Naive thymus-derived CD4-positive, alpha-beta T cell (primary cell): ENCODE measurements around the gene PAQR7. TPM values are rescaled to one million over a fixed set of nuclear protein-coding genes. Genes with fewer than 3 reads are reported as not detected.

Source experiments
- ATAC-seq: fragments of 150-1000 bp; cut with Tn5 transposase; 2 replicates; pipeline ENCODE4 v1.10.0; 2021; ENCODE audit warnings: mild to moderate bottlenecking, moderate library complexity
- CTCF ChIA-PET: fragments of 350-600 bp; sonication (Branson Sonifier 250); formaldehyde crosslinking; loops from one replicate; lab custom pipeline; 2021; ENCODE audit warnings: antibody characterized with exemption; lab: Charles Lee
- POLR2A ChIA-PET: fragments of 350-600 bp; sonication (Branson Sonifier 250); formaldehyde crosslinking; loops from one replicate; lab custom pipeline; 2021; ENCODE audit warnings: antibody characterized with exemption, inconsistent platforms; lab: Charles Lee
- DNase-seq, 9 donors: peaks; one replicate each; pipeline versions ENCODE4 v3.0.0 to v3.0.0-alpha.2; 2020 to 2022; ENCODE audit warnings: mixed read lengths in 1 of 9
- H3K27ac ChIP-seq: one replicate; pipeline ENCODE4 v1.7.0; 2013; ENCODE audit warnings: mild to moderate bottlenecking, low read depth, low read length, moderate library complexity
- H3K27me3 ChIP-seq, 2 donors: one replicate each; pipeline ENCODE4 v1.7.0; 2013; ENCODE audit warnings: low read length in 2 of 2, mild to moderate bottlenecking in 2 of 2, moderate library complexity in 2 of 2; ENCODE audit not compliant: control insufficient read depth in 2 of 2, insufficient read depth in 2 of 2
- H3K36me3 ChIP-seq, 3 experiments: 1 replicate in 2 of 3; 2 replicates in 1 of 3; pipeline ENCODE4 v1.7.0; 2013; ENCODE audit warnings: low read length in 3 of 3, mild to moderate bottlenecking in 3 of 3, moderate library complexity in 1 of 3; ENCODE audit not compliant: insufficient read depth in 3 of 3, control insufficient read depth in 2 of 3
- H3K4me1 ChIP-seq, 2 donors: one replicate each; pipeline ENCODE4 v1.7.0; 2013; ENCODE audit warnings: low read length in 2 of 2, mild to moderate bottlenecking in 2 of 2, moderate library complexity in 1 of 2; ENCODE audit not compliant: control insufficient read depth in 2 of 2, insufficient read depth in 2 of 2
- H3K4me3 ChIP-seq: 2 replicates; pipeline ENCODE4 v1.7.0; 2013; ENCODE audit warnings: mild to moderate bottlenecking, low read length
- H3K9me3 ChIP-seq, 3 experiments: 1 replicate in 2 of 3; 2 replicates in 1 of 3; pipeline ENCODE4 v1.7.0; 2013; ENCODE audit warnings: low read length in 3 of 3; ENCODE audit not compliant: control insufficient read depth in 2 of 3
- H3K27ac Mint-ChIP-seq, 9 donors: one replicate each; pipeline ENCODE4 v1.8.0; 2020 to 2022; ENCODE audit warnings: mixed read lengths in 9 of 9, mild to moderate bottlenecking in 8 of 9, moderate library complexity in 5 of 9, inconsistent platforms in 2 of 9
- H3K27me3 Mint-ChIP-seq, 5 donors: one replicate each; pipeline ENCODE4 v1.8.0; 2021 to 2022; ENCODE audit warnings: mixed read lengths in 5 of 5, mild to moderate bottlenecking in 1 of 5
- H3K36me3 Mint-ChIP-seq, 5 donors: one replicate each; pipeline ENCODE4 v1.8.0; 2020 to 2022; ENCODE audit warnings: mixed read lengths in 5 of 5, mild to moderate bottlenecking in 3 of 5, inconsistent platforms in 1 of 5
- H3K4me1 Mint-ChIP-seq, 7 donors: one replicate each; pipeline ENCODE4 v1.8.0; 2020 to 2022; ENCODE audit warnings: mixed read lengths in 7 of 7, mild to moderate bottlenecking in 3 of 7, inconsistent platforms in 1 of 7
- H3K4me3 Mint-ChIP-seq, 10 donors: one replicate each; pipeline ENCODE4 v1.8.0; 2020 to 2022; ENCODE audit warnings: mild to moderate bottlenecking in 10 of 10, mixed read lengths in 10 of 10, moderate library complexity in 6 of 10, inconsistent platforms in 2 of 10
- H3K9me3 Mint-ChIP-seq, 11 donors: one replicate each; pipeline ENCODE4 v1.8.0; 2020 to 2022; ENCODE audit warnings: mixed read lengths in 11 of 11, mild to moderate bottlenecking in 4 of 11, inconsistent platforms in 1 of 11, moderate library complexity in 1 of 11
- intact Hi-C, 2 donors: fragments of 100-400 bp; cut with micrococcal nuclease; formaldehyde crosslinking; loops; one replicate each; pipeline ENCODE4 v1.15.1; 2023
- polyA plus RNA-seq, 2 donors: library from polyadenylated mRNA; unstranded; fragments of 300-500 nt; fragmentation: Illumina TruSeq; gene quantifications; one replicate each; pipeline ENCODE4 v1.2.3, GENCODE V29; 2021
- total RNA-seq, 6 experiments: library from RNA in 5 of 6; stranded (reverse) in 5 of 6; gene quantifications; 1 replicate in 5 of 6; 2 replicates in 1 of 6; pipeline ENCODE4 v1.2.3 and lab custom pipeline; 2021 to 2026

PAQR7 gene
- total and polyA plus RNA-seq, 7 experiments from 2014 or later: 0.21 to 6.0 (median 4.0) TPM

DNA sequence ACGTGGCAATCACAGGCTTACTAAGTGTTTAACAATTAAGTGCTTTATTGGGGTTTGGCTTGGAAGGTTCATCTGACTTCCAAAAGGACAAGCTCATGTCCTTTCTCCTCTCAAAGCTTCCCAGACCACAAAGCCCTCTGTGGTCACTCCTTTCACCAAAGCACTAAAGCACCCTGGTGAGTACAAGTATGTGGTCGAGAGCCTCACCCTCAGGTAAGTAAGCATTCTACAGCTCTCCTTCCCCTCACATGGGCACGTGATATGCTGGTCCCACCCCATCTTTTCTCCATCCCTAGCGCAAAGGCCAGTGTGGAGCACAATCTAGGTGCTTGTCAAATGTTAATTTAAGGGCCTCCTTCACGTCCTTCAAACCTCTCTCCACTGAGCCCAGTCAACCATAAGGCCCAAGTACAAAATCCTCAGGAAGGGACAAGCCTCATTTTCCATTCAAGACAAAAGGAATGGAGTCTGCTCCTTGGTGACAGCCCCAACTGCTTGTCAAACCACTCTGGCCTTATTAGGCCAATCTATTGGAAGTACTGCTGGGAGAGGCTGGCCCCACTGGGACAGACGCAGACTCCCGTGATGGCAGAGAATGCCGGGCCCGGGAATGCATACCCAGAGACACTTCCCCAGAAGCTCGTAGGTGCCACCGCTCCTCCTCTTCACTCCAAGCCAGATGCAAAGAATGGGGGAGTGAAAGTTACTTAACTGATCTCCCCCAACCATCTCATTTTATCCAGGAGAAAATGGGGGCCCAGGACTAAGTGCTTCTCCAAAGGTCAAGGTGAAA, 22.9 kb upstream of the PAQR7 start:
- H3K9me3 ChIP-seq: no peaks in the 10 kb centered on the region
- DNase-seq (no peak), ATAC-seq (no peak)
- peaks cover 0 to 34% (median 9%) of the 10 kb centered on the region in 3 experiments for H3K36me3 ChIP-seq
- H3K27me3 ChIP-seq: no peaks in the 10 kb centered on the region
- Mint-ChIP-seq H3K27ac (peak overlapping the region in 3 of 9 donors; percentile 10 to 71 (median 46)), H3K36me3 (peaks cover 0 to 28% (median 12%) of the 10 kb centered on the region in 5 donors), H3K4me1 (peaks cover 8 to 52% (median 13%) of the 10 kb centered on the region in 7 donors), H3K9me3 (no peaks in the 10 kb centered on the region), H3K4me3 (no peak overlapping the region), H3K27me3 (no peaks in the 10 kb centered on the region)
- peaks cover 0 to 9% of the 10 kb centered on the region in 2 donors for H3K4me1 ChIP-seq
- H3K27ac ChIP-seq: no peak overlapping the region
- CTCF ChIA-PET: interaction anchor here (1.3 to 17.1 kb wide), 3 partner anchors 23 to 101 kb away, joined by 3 to 361 read pairs (median 23); partner anchors contain the start of gene PAFAH2
- intact Hi-C loops: loop anchor here in 1 of 2 donors (5.0 kb wide), 1 partner anchor 209 kb away; no protein-coding TSS in a partner anchor
- POLR2A ChIA-PET: interaction anchor here (1.0 to 13.6 kb wide), 3 partner anchors 24 to 100 kb away, joined by 3 to 226 read pairs (median 3); partner anchors contain the start of gene PAFAH2
- H3K4me3 ChIP-seq: no peak overlapping the region

- H3K4me1 Mint-ChIP-seq: peaks cover 8 to 47% (median 11%) of the 10 kb centered on the region in 7 donors
- peaks cover 0 to 9% of the 10 kb centered on the region in 2 donors for H3K4me1 ChIP-seq
- intact Hi-C loops: loop anchor here in 1 of 2 donors (5.0 kb wide), 1 partner anchor 210 kb away; no protein-coding TSS in a partner anchor
- H3K4me3 Mint-ChIP-seq: no peak overlapping the region
- CTCF ChIA-PET: interaction anchor here (3.0 to 17.1 kb wide), 4 partner anchors 24 to 101 kb away, joined by 16 to 361 read pairs (median 25); partner anchors contain the start of gene PAFAH2
- peak overlapping the region in 1 of 9 donors; percentile 10 for H3K27ac Mint-ChIP-seq
- DNase-seq (no peak), ATAC-seq (no peak)
- H3K27ac ChIP-seq: no peak overlapping the region
- H3K4me3 ChIP-seq: no peak overlapping the region
- H3K27me3 ChIP-seq: no peaks in the 10 kb centered on the region
- peaks cover 0 to 28% (median 12%) of the 10 kb centered on the region in 5 donors for H3K36me3 Mint-ChIP-seq
- POLR2A ChIA-PET: interaction anchor here (1.0 to 13.6 kb wide), 3 partner anchors 25 to 101 kb away, joined by 3 to 226 read pairs (median 7); partner anchors contain the start of gene PAFAH2
- H3K27me3 Mint-ChIP-seq: no peaks in the 10 kb centered on the region
- peaks cover 0 to 34% (median 9%) of the 10 kb centered on the region in 3 experiments for H3K36me3 ChIP-seq
- no peaks in the 10 kb centered on the region for H3K9me3 Mint-ChIP-seq
- no peaks in the 10 kb centered on the region for H3K9me3 ChIP-seq
Measured at GRCh38 chr1:25897754-25898153, 22.2 kb upstream of the PAQR7 start.

- DNase-seq (no peak), ATAC-seq (no peak)
- no peaks in the 10 kb centered on the region for H3K27me3 Mint-ChIP-seq
- intact Hi-C loops: loop anchor here in 1 of 2 donors (5.0 kb wide), 1 partner anchor 211 kb away; no protein-coding TSS in a partner anchor
- no peaks in the 10 kb centered on the region for H3K9me3 Mint-ChIP-seq
- peak overlapping the region in 2 of 9 donors; percentile 25 to 76 for H3K27ac Mint-ChIP-seq
- H3K4me1 Mint-ChIP-seq: peaks cover 8 to 39% (median 11%) of the 10 kb centered on the region in 7 donors
- Histone ChIP-seq H3K9me3 (no peaks in the 10 kb centered on the region), H3K27me3 (no peaks in the 10 kb centered on the region), H3K4me1 (peaks cover 0 to 9% of the 10 kb centered on the region in 2 donors), H3K27ac (no peak overlapping the region), H3K36me3 (peaks cover 0 to 24% (median 9%) of the 10 kb centered on the region in 3 experiments), H3K4me3 (no peak overlapping the region)
- ChIA-PET CTCF (interaction anchor here (0.6 to 17.1 kb wide), 21 partner anchors 10 to 1275 kb away, joined by 3 to 361 read pairs (median 5); partner anchors contain the start of genes DHDDS, PAFAH2 and STMN1), POLR2A (interaction anchor here (1.0 to 13.6 kb wide), 8 partner anchors 9 to 102 kb away, joined by 3 to 226 read pairs (median 7); partner anchors contain the start of genes PAFAH2 and STMN1)
- peaks cover 0 to 21% (median 8%) of the 10 kb centered on the region in 5 donors for H3K36me3 Mint-ChIP-seq
- no peak overlapping the region for H3K4me3 Mint-ChIP-seq
Measured at GRCh38 chr1:25896266-25896665, 20.8 kb upstream of the PAQR7 start.

- no peak overlapping the region for H3K27ac ChIP-seq
- Mint-ChIP-seq H3K27me3 (no peaks in the 10 kb centered on the region), H3K4me3 (peak overlapping the region in 1 of 10 donors; percentile 6), H3K9me3 (no peaks in the 10 kb centered on the region), H3K4me1 (peaks cover 7 to 31% (median 11%) of the 10 kb centered on the region in 7 donors), H3K27ac (peak overlapping the region in 8 of 9 donors; percentile 8 to 76 (median 40)), H3K36me3 (peaks cover 0 to 13% (median 0%) of the 10 kb centered on the region in 5 donors)
- no peak overlapping the region for H3K4me3 ChIP-seq
- ChIA-PET POLR2A (interaction anchor here (0.5 to 13.6 kb wide), 12 partner anchors 10 to 279 kb away, joined by 3 to 226 read pairs (median 6); partner anchors contain the start of genes PAFAH2 and STMN1), CTCF (interaction anchor here (0.5 to 17.1 kb wide), 33 partner anchors 8 to 1988 kb away, joined by 3 to 361 read pairs (median 4); partner anchors contain the start of genes DHDDS, PAFAH2 and STMN1)
- ATAC-seq: peak; percentile 100
- intact Hi-C loops: loop anchor here (1.0 to 5.0 kb wide), 10 partner anchors 10 to 250 kb away; partner anchors contain the start of gene PAFAH2 (in 2 of the 2)
- H3K36me3 ChIP-seq: peaks cover 0 to 16% (median 4%) of the 10 kb centered on the region in 3 experiments
- H3K4me1 ChIP-seq: peaks cover 0 to 9% of the 10 kb centered on the region in 2 donors
- peak; percentile 86 to 96 (median 93) for DNase-seq
- no peaks in the 10 kb centered on the region for H3K27me3 ChIP-seq
- H3K9me3 ChIP-seq: no peaks in the 10 kb centered on the region
Measured at GRCh38 chr1:25895365-25895990, 20.0 kb upstream of the PAQR7 start.

GRCh38 chr1:25893116-25893515, 17.6 kb upstream of the PAQR7 start:
- DNase-seq: no peak
- Mint-ChIP-seq H3K36me3 (peaks cover 0 to 4% (median 0%) of the 10 kb centered on the region in 5 donors), H3K4me1 (peaks cover 7 to 18% (median 11%) of the 10 kb centered on the region in 7 donors), H3K9me3 (peaks cover 0 to 1% (median 0%) of the 10 kb centered on the region in 11 donors), H3K27me3 (no peaks in the 10 kb centered on the region), H3K4me3 (no peak overlapping the region), H3K27ac (no peak overlapping the region)
- ChIA-PET CTCF (interaction anchor here (1.0 to 17.1 kb wide), 3 partner anchors 13 to 106 kb away, joined by 3 to 361 read pairs (median 3); partner anchors contain the start of genes PAFAH2 and STMN1), POLR2A (interaction anchor here (0.6 to 2.3 kb wide), 4 partner anchors 17 to 109 kb away, joined by 3 to 8 read pairs (median 6); partner anchors contain the start of genes MTFR1L and PAQR7)
- no peaks in the 10 kb centered on the region for H3K9me3 ChIP-seq
- no peak for ATAC-seq
- peaks cover 0 to under 1% (median 0%) of the 10 kb centered on the region in 3 experiments for H3K36me3 ChIP-seq
- H3K4me3 ChIP-seq: no peak overlapping the region
- no peaks in the 10 kb centered on the region for H3K27me3 ChIP-seq
- intact Hi-C loops: no loop called here
- no peak overlapping the region for H3K27ac ChIP-seq
- peaks cover 0 to 9% of the 10 kb centered on the region in 2 donors for H3K4me1 ChIP-seq
